DND-41 (cell line): ENCODE measurements around the gene HIBADH.

Source experiments
- ATAC-seq: fragments of 200-7000 bp; cut with Tn5 transposase; 3 replicates; pipeline ENCODE4 v1.9.1; 2021; ENCODE audit warnings: low read depth; ENCODE audit not compliant: insufficient read depth
- DNase-seq: peaks from one replicate; pipeline ENCODE4 v3.0.0-alpha.2; 2020
- H2AFZ ChIP-seq: 2 replicates; pipeline ENCODE4 v1.6.0; 2012; ENCODE audit warnings: low read depth, low read length
- H3K27ac ChIP-seq: 2 replicates; pipeline ENCODE4 v1.5.1; 2012; ENCODE audit warnings: low read length, inconsistent platforms
- H3K27me3 ChIP-seq: fragments of 200-600 bp; sonication (generic); 2 replicates; pipeline ENCODE4 v1.6.0; 2012; ENCODE audit warnings: low read length, mild to moderate bottlenecking, inconsistent platforms; ENCODE audit not compliant: insufficient read depth, poor library complexity
- H3K36me3 ChIP-seq: 2 replicates; pipeline ENCODE4 v1.5.1; 2012; ENCODE audit warnings: low read length, inconsistent platforms; ENCODE audit not compliant: insufficient read depth
- H3K4me1 ChIP-seq: 2 replicates; pipeline ENCODE4 v1.5.1; 2012; ENCODE audit warnings: mild to moderate bottlenecking, low read length; ENCODE audit not compliant: insufficient read depth
- H3K4me2 ChIP-seq: 2 replicates; pipeline ENCODE4 v1.6.0; 2012; ENCODE audit warnings: mild to moderate bottlenecking, moderate library complexity, low read length, inconsistent platforms; ENCODE audit not compliant: insufficient read depth
- H3K4me3 ChIP-seq, 2 experiments: fragments of 200-600 bp in 1 of 2; shearing (Covaris generic) in 1 of 2; 2 replicates each; pipeline ENCODE4 v1.5.1; 2012 to 2016; ENCODE audit warnings: inconsistent platforms in 2 of 2, low read length in 2 of 2, mild to moderate bottlenecking in 2 of 2, low read depth in 1 of 2, moderate library complexity in 1 of 2
- H3K79me2 ChIP-seq: 2 replicates; pipeline ENCODE4 v1.6.0; 2012; ENCODE audit warnings: low read length, inconsistent platforms; ENCODE audit not compliant: insufficient read depth
- H3K9ac ChIP-seq: 2 replicates; pipeline ENCODE4 v1.6.0; 2012; ENCODE audit warnings: low read depth, mild to moderate bottlenecking, inconsistent platforms, low read length, moderate library complexity
- H3K9me3 ChIP-seq: 2 replicates; pipeline ENCODE4 v1.5.1; 2012; ENCODE audit warnings: low read length, moderate library complexity, mild to moderate bottlenecking, inconsistent platforms; ENCODE audit not compliant: insufficient read depth, severe bottlenecking
- H4K20me1 ChIP-seq: 2 replicates; pipeline ENCODE4 v1.6.0; 2012; ENCODE audit warnings: low read length; ENCODE audit not compliant: insufficient read depth
- EZH2 ChIP-seq: IDR thresholded peaks from 3 replicates; pipeline ENCODE4 v1.6.1; 2012; ENCODE audit warnings: borderline replicate concordance, low read depth, mild to moderate bottlenecking, moderate library complexity, low read length, inconsistent platforms; ENCODE audit not compliant: severe bottlenecking
- TF ChIP-seq, protein P1 (sequence below): IDR thresholded peaks from 2 replicates; pipeline ENCODE4 v1.5.1; 2012; ENCODE audit warnings: borderline replicate concordance, low read length, moderate library complexity, mild to moderate bottlenecking; ENCODE audit not compliant: poor library complexity, severe bottlenecking; ENCODE audit errors: extremely low read depth

Gene HIBADH

GRCh38 chr7:27590416-27590815 lies 72.3 kb downstream of the HIBADH start:
- Histone ChIP-seq H3K27me3 (no peaks in the 10 kb centered on the region), H2AFZ (no peak overlapping the region), H3K36me3 (no peaks in the 10 kb centered on the region), H3K9ac (no peak overlapping the region), H3K79me2 (no peaks in the 10 kb centered on the region), H3K4me1 (no peaks in the 10 kb centered on the region), H3K9me3 (no peaks in the 10 kb centered on the region), H3K27ac (no peak overlapping the region), H3K4me3 (no peak overlapping the region), H4K20me1 (no peaks in the 10 kb centered on the region), H3K4me2 (no peak overlapping the region)
- no peak for ATAC-seq
- no peak for DNase-seq
- TF ChIP-seq, protein P1, sequence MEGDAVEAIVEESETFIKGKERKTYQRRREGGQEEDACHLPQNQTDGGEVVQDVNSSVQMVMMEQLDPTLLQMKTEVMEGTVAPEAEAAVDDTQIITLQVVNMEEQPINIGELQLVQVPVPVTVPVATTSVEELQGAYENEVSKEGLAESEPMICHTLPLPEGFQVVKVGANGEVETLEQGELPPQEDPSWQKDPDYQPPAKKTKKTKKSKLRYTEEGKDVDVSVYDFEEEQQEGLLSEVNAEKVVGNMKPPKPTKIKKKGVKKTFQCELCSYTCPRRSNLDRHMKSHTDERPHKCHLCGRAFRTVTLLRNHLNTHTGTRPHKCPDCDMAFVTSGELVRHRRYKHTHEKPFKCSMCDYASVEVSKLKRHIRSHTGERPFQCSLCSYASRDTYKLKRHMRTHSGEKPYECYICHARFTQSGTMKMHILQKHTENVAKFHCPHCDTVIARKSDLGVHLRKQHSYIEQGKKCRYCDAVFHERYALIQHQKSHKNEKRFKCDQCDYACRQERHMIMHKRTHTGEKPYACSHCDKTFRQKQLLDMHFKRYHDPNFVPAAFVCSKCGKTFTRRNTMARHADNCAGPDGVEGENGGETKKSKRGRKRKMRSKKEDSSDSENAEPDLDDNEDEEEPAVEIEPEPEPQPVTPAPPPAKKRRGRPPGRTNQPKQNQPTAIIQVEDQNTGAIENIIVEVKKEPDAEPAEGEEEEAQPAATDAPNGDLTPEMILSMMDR: no peak
- TF ChIP-seq EZH2: no peak

GRCh38 chr7:27587429-27587828 lies 75.3 kb downstream of the HIBADH start:
- Histone ChIP-seq H2AFZ (no peak overlapping the region), H3K79me2 (no peaks in the 10 kb centered on the region), H3K4me2 (no peak overlapping the region), H3K4me1 (no peaks in the 10 kb centered on the region), H3K36me3 (0 out of 2 replicates have a peak, but pooled peaks cover 4% of the 10 kb centered on the region), H3K4me3 (no peak overlapping the region), H3K27ac (no peak overlapping the region), H3K27me3 (no peaks in the 10 kb centered on the region), H3K9ac (no peak overlapping the region), H3K9me3 (no peaks in the 10 kb centered on the region), H4K20me1 (no peaks in the 10 kb centered on the region)
- no peak for ATAC-seq
- no peak for TF ChIP-seq EZH2
- TF ChIP-seq, protein P1: no peak
- DNase-seq: no peak

- no peak overlapping the region for H3K27ac ChIP-seq
- no peaks in the 10 kb centered on the region for H3K4me1 ChIP-seq
- no peak for TF ChIP-seq EZH2
- TF ChIP-seq, protein P1: no peak
- 0 out of 2 replicates have a peak, but pooled peaks cover 4% of the 10 kb centered on the region for H3K36me3 ChIP-seq
- ATAC-seq: no peak
- no peaks in the 10 kb centered on the region for H4K20me1 ChIP-seq
- DNase-seq: no peak
- no peak overlapping the region for H3K9ac ChIP-seq
- H2AFZ ChIP-seq: no peak overlapping the region
- no peaks in the 10 kb centered on the region for H3K27me3 ChIP-seq
- no peaks in the 10 kb centered on the region for H3K79me2 ChIP-seq
- H3K9me3 ChIP-seq: no peaks in the 10 kb centered on the region
- no peak overlapping the region for H3K4me2 ChIP-seq
- no peak overlapping the region for H3K4me3 ChIP-seq
Measured at GRCh38 chr7:27586825-27587224, 75.9 kb downstream of the HIBADH start.
